ENCODE data around the gene SMAD3.

GRCh38 chr15:67032608-67033007, 32.8 kb upstream of the SMAD3 start:
- TF ChIP-seq CTCF (IDR thresholded peaks at IDR 0.05) (no peak), POLR2AphosphoS5 (IDR thresholded peaks at IDR 0.05; ENCODE audit: insufficient read depth in 1 of 2, low read depth in 1 of 2) (no peak)
